Esophagus squamous epithelium (tissue), 5 donors: ENCODE data around the gene MRPL51. TPM values are rescaled to one million over a fixed set of nuclear protein-coding genes. Genes with fewer than 3 reads are reported as not detected.

Source experiments
- DNase-seq: peaks from one replicate; lab custom pipeline; 2025; lab: John Stamatoyannopoulos, UW
- H3K27ac ChIP-seq, 4 donors: fragments of 200-600 bp; sonication (generic); one replicate each; pipeline ENCODE4 v1.5.1; 2016 to 2019; ENCODE audit warnings: mild to moderate bottlenecking in 1 of 4
- H3K27me3 ChIP-seq, 4 donors: fragments of 200-600 bp; sonication (generic); 1 replicate in 3 of 4; 2 replicates in 1 of 4; pipeline versions ENCODE4 v1.5.1 to v1.6.0; 2017 to 2021; ENCODE audit warnings: antibody characterized with exemption in 1 of 4
- H3K36me3 ChIP-seq, 3 donors: fragments of 200-600 bp; sonication (generic); one replicate each; pipeline ENCODE4 v1.5.1; 2016 to 2019
- H3K4me1 ChIP-seq, 3 donors: fragments of 200-600 bp; sonication (generic); one replicate each; pipeline ENCODE4 v1.5.1; 2017 to 2019
- H3K4me3 ChIP-seq, 4 donors: fragments of 200-600 bp; sonication (generic); 1 replicate in 3 of 4; 2 replicates in 1 of 4; pipeline ENCODE4 v1.5.1; 2016 to 2019; ENCODE audit warnings: mild to moderate bottlenecking in 2 of 4, moderate library complexity in 1 of 4
- H3K9me3 ChIP-seq, 3 donors: fragments of 200-600 bp; sonication (generic); one replicate each; pipeline ENCODE4 v1.5.1; 2016 to 2019
- CTCF ChIP-seq, 6 experiments: fragments of 450-650 bp in 4 of 6; fragments of 200-600 bp in 2 of 6; sonication (generic) in 2 of 6; IDR thresholded peaks; one replicate each; pipeline ENCODE4 v1.5.1; 2016 to 2019; ENCODE audit warnings: antibody characterized with exemption in 6 of 6, mild to moderate bottlenecking in 4 of 6, moderate library complexity in 4 of 6
- POLR2A ChIP-seq, 4 donors: fragments of 450-650 bp; IDR thresholded peaks; one replicate each; pipeline ENCODE4 v1.6.1; 2017; ENCODE audit warnings: antibody characterized with exemption in 4 of 4, mild to moderate bottlenecking in 4 of 4, moderate library complexity in 3 of 4
- WGBS, 2 donors: methylation state at CpG; one replicate each; pipeline ENCODE4 v1.1.5; 2018; 5-methylcytosine and 5-hydroxymethylcytosine counted together
- intact Hi-C: fragments of 100-400 bp; cut with DNase I; formaldehyde crosslinking; loops from one replicate; pipeline ENCODE4 v1.15.0; 2022
- total RNA-seq, 4 donors: library from RNA; depleted of rRNA; stranded (reverse); fragments of >200 nt; gene quantifications; one replicate each; pipeline ENCODE4 v1.1.0, GENCODE V29; 2016
- donor health status: DM: yes; HTN: yes; CAD: no.

The MRPL51 gene
- total RNA-seq, 4 donors from 2014 or later, result 36.3 to 95.5 (median 72.6) TPM

- Histone ChIP-seq H3K4me3 (peak overlapping the region in 1 of 4 donors; percentile 91), H3K36me3 (peaks cover 13 to 35% (median 28%) of the 10 kb centered on the region in 3 donors), H3K9me3 (no peaks in the 10 kb centered on the region), H3K4me1 (peaks cover 56 to 87% (median 56%) of the 10 kb centered on the region in 3 donors), H3K27ac (peak overlapping the region; percentile 94 to 99 (median 98)), H3K27me3 (no peaks in the 10 kb centered on the region)
- 30 to 50% methylated on average over 2 to 12 of the region's 19 CpGs for WGBS, 2 donors
- no peak for TF ChIP-seq CTCF (IDR thresholded peaks at IDR 0.05)
- TF ChIP-seq POLR2A (IDR thresholded peaks at IDR 0.05), result no peak
- intact Hi-C loops, result loop anchor here (5.0 to 10.0 kb wide), 2 partner anchors 62 to 110 kb away; partner anchors contain the start of gene VAMP1
- DNase-seq, result no peak
Measured at GRCh38 chr12:6536894-6537579, 44.0 kb upstream of the MRPL51 start.

GRCh38 chr12:6535960-6536847, 43.1 kb upstream of the MRPL51 start:
- Histone ChIP-seq H3K27ac (peak overlapping the region; percentile 94 to 99 (median 98)), H3K36me3 (peaks cover 13 to 40% (median 28%) of the 10 kb centered on the region in 3 donors), H3K4me1 (peaks cover 53 to 84% (median 55%) of the 10 kb centered on the region in 3 donors), H3K4me3 (peak overlapping the region; percentile 90 to 99 (median 92)), H3K27me3 (no peaks in the 10 kb centered on the region), H3K9me3 (no peaks in the 10 kb centered on the region)
- DNase-seq, result no peak
- intact Hi-C loops, result loop anchor here (5.0 to 10.0 kb wide), 2 partner anchors 61 to 109 kb away; partner anchors contain the start of gene VAMP1
- TF ChIP-seq POLR2A (IDR thresholded peaks at IDR 0.05), result no peak
- no peak for TF ChIP-seq CTCF (IDR thresholded peaks at IDR 0.05)
- WGBS, 2 donors, result 21 to 24% methylated on average over 7 to 10 of the region's 10 CpGs

- Histone ChIP-seq H3K9me3 (no peaks in the 10 kb centered on the region), H3K27me3 (no peaks in the 10 kb centered on the region), H3K36me3 (peaks cover 19 to 46% (median 28%) of the 10 kb centered on the region in 3 donors), H3K4me3 (peak overlapping the region; percentile 90 to 99 (median 92)), H3K4me1 (peaks cover 48 to 79% (median 49%) of the 10 kb centered on the region in 3 donors), H3K27ac (peak overlapping the region; percentile 94 to 99 (median 98))
- intact Hi-C loops, result loop anchor here (5.0 to 10.0 kb wide), 2 partner anchors 61 to 108 kb away; partner anchors contain the start of gene VAMP1
- no peak for DNase-seq
- TF ChIP-seq CTCF (IDR thresholded peaks at IDR 0.05), result no peak
- no peak for TF ChIP-seq POLR2A (IDR thresholded peaks at IDR 0.05)
- 0% methylated on average over 1 to 4 of the region's 6 CpGs for WGBS, 2 donors
Measured at GRCh38 chr12:6535697-6535946, 42.6 kb upstream of the MRPL51 start.

GRCh38 chr12:6534945-6535696, 42.1 kb upstream of the MRPL51 start:
- 0% methylated on average over 5 of the region's 52 CpGs; no CpG with 5 or more reads in 1 of the 2 donors for WGBS, 2 donors
- peaks cover 44 to 74% (median 45%) of the 10 kb centered on the region in 3 donors for H3K4me1 ChIP-seq

More at GRCh38 chr12:6534945-6535696, 42.1 kb upstream of the MRPL51 start:
- peak in 1 of 6 experiments; percentile 8 for TF ChIP-seq CTCF (IDR thresholded peaks at IDR 0.05)
- TF ChIP-seq POLR2A (IDR thresholded peaks at IDR 0.05), result peak in 2 of 4 donors; percentile 25 to 42
- H3K27ac ChIP-seq, result peak overlapping the region; percentile 94 to 99 (median 98)
- peak overlapping the region; percentile 90 to 99 (median 92) for H3K4me3 ChIP-seq
- H3K36me3 ChIP-seq, result peaks cover 24 to 51% (median 28%) of the 10 kb centered on the region in 3 donors
- H3K27me3 ChIP-seq, result no peaks in the 10 kb centered on the region
- no peak for DNase-seq
- H3K9me3 ChIP-seq, result no peaks in the 10 kb centered on the region
- intact Hi-C loops, result loop anchor here (5.0 to 10.0 kb wide), 2 partner anchors 60 to 108 kb away; partner anchors contain the start of gene VAMP1
